NCI-H146 treated with DMSO at 0.1 percent for 48 hours (cell line): ENCODE results near the gene GALNT7.
A peak's percentile ranks its signal among the peaks of the same experiment; 100 is the strongest.

ENCODE experiments used
- DNase-seq: peaks from one replicate; lab custom pipeline; 2025; ENCODE audit not compliant: unreplicated experiment; lab: John Stamatoyannopoulos, UW

Gene GALNT7

GRCh38 chr4:173289353-173289727, 120.7 kb downstream of the GALNT7 start:
- peak; percentile 12 for DNase-seq

- DNase-seq, result no peak
Measured at GRCh38 chr4:173291899-173292298, 123.3 kb downstream of the GALNT7 start.

- no peak for DNase-seq
Measured at GRCh38 chr4:173293663-173294062, 125.1 kb downstream of the GALNT7 start.

- no peak for DNase-seq
Measured at GRCh38 chr4:173294444-173294843, 125.8 kb downstream of the GALNT7 start.

- no peak for DNase-seq
Measured at GRCh38 chr4:173301518-173302201, 133.0 kb downstream of the GALNT7 start.

GRCh38 chr4:173307778-173308177, 139.2 kb downstream of the GALNT7 start:
- DNase-seq, result no peak

- DNase-seq, result no peak
Measured at GRCh38 chr4:173311368-173311767, 142.8 kb downstream of the GALNT7 start.

GRCh38 chr4:173314715-173315114, 146.1 kb downstream of the GALNT7 start:
- DNase-seq, result no peak

- DNase-seq, result no peak
Measured at GRCh38 chr4:173316060-173316459, 147.4 kb downstream of the GALNT7 start.

GRCh38 chr4:173317004-173317403, 148.4 kb downstream of the GALNT7 start:
- DNase-seq, result no peak

- DNase-seq, result peak; percentile 74
Measured at GRCh38 chr4:173318240-173318639, 149.6 kb downstream of the GALNT7 start.

GRCh38 chr4:173318648-173319211, 150.1 kb downstream of the GALNT7 start:
- DNase-seq, result peak; percentile 74

GRCh38 chr4:173319696-173320095, 151.1 kb downstream of the GALNT7 start:
- no peak for DNase-seq

GRCh38 chr4:173325007-173325736, 156.6 kb downstream of the GALNT7 start:
- no peak for DNase-seq

- DNase-seq, result no peak
Measured at GRCh38 chr4:173328236-173328901, 159.8 kb downstream of the GALNT7 start.

- DNase-seq, result no peak
Measured at GRCh38 chr4:173330590-173330989, 162.0 kb downstream of the GALNT7 start.

- no peak for DNase-seq
Measured at GRCh38 chr4:173332021-173332487, 163.4 kb downstream of the GALNT7 start.

GRCh38 chr4:173332963-173333657, 164.5 kb downstream of the GALNT7 start:
- no peak for DNase-seq

GRCh38 chr4:173333658-173334084, 165.1 kb downstream of the GALNT7 start:
- DNase-seq, result no peak

GRCh38 chr4:173334085-173334890, 165.7 kb downstream of the GALNT7 start, which contains the start of gene HMGB2:
HMGB2 (minus strand) TSS chr4:173334358; CDS start chr4:173333649, 709 bp downstream.
- DNase-seq, result peak; percentile 95
